GM13976 (cell line): Measurements from ENCODE around the gene MORN1.

Source experiments
- DNase-seq: peaks from one replicate; pipeline ENCODE4 v3.0.0; 2012; ENCODE audit warnings: low spot score
- in situ Hi-C: fragments of 300-500 bp; cut with MboI; formaldehyde crosslinking; loops from one replicate; pipeline ENCODE4 v1.12.0; 2022; ENCODE audit warnings: low sequenced_read_pairs, mixed read lengths, inconsistent platforms; ENCODE audit not compliant: unreplicated experiment
- TF ChIP-seq, protein P1 (sequence below): IDR thresholded peaks from 2 replicates; pipeline ENCODE4 v1.5.1; 2012; ENCODE audit warnings: borderline replicate concordance, mild to moderate bottlenecking; ENCODE audit not compliant: insufficient read depth; ENCODE audit errors: extremely low read depth, missing control alignments, control extremely low read depth

The MORN1 gene

DNA sequence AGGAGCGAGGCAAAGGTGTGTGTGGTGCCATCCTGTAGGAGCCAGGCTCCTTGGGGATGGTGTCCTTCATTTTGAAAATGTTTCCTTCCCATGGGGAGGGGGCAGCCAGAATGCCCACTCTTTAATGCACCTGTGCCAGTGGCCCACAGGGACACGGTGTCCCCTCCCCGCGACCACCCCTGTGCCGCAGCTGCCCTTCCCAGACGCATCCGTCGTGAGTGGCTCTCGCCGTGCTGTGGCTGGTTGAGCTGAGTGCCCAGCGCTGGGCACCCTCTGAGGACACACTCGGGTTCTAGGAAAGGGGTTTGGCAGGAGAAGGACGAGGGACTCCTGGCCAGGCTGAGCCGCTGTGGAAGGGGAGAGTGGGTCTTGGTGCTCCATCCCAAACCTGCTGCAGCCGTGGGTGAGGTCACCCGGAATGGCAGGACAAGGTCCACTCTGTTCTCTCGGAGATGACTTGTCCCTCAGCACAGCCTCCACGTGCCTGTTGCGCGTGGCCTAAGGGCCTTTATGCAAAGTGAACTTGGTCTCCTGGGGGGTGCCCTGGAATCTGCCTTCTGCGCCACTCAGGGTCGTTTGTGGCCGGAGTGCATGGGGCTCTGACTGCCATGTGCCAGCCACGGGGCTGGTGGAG, 88.9 kb downstream of the MORN1 start:
- in situ Hi-C loops: no loop called here
- TF ChIP-seq, protein P1, sequence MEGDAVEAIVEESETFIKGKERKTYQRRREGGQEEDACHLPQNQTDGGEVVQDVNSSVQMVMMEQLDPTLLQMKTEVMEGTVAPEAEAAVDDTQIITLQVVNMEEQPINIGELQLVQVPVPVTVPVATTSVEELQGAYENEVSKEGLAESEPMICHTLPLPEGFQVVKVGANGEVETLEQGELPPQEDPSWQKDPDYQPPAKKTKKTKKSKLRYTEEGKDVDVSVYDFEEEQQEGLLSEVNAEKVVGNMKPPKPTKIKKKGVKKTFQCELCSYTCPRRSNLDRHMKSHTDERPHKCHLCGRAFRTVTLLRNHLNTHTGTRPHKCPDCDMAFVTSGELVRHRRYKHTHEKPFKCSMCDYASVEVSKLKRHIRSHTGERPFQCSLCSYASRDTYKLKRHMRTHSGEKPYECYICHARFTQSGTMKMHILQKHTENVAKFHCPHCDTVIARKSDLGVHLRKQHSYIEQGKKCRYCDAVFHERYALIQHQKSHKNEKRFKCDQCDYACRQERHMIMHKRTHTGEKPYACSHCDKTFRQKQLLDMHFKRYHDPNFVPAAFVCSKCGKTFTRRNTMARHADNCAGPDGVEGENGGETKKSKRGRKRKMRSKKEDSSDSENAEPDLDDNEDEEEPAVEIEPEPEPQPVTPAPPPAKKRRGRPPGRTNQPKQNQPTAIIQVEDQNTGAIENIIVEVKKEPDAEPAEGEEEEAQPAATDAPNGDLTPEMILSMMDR: no peak

DNA sequence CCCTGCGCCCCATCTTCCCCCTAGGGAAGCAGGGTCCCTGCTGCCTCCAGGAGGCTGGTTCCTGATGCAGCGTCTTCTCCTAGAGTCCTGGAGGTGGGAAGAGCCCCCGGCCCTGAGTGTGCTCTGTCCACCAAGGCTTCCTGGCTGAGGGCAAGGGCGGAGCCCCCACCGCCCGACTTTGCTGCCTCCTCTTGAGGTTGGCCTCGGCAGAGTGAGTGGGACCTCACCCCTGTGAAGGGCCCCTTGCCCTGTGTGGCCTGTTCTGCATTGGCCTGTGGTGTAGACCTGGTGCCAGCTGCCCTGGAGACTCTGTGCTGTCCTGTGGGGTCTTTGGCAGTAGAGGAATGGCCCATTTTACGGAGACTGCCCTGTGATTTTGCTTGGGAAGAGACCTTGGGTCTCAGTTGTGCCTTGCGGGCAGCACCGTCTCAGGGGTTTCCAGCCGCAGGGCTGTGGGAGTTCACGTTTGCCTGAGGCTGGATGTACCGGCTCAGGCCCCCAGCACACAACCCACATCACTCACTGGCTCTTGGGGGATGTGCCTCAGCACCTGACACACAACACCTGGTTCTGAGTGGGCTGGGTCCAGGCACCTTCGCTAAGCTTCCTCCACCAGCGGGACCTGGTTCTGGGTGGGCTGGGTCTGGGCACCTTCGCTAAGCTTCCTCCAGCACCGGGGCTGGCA, 89.6 kb downstream of the MORN1 start:
- no peak for DNase-seq
- TF ChIP-seq, protein P1: no peak
- in situ Hi-C loops: no loop called here

More for the DNA sequence above, 88.9 kb downstream of the MORN1 start:
- DNase-seq: no peak

DNA sequence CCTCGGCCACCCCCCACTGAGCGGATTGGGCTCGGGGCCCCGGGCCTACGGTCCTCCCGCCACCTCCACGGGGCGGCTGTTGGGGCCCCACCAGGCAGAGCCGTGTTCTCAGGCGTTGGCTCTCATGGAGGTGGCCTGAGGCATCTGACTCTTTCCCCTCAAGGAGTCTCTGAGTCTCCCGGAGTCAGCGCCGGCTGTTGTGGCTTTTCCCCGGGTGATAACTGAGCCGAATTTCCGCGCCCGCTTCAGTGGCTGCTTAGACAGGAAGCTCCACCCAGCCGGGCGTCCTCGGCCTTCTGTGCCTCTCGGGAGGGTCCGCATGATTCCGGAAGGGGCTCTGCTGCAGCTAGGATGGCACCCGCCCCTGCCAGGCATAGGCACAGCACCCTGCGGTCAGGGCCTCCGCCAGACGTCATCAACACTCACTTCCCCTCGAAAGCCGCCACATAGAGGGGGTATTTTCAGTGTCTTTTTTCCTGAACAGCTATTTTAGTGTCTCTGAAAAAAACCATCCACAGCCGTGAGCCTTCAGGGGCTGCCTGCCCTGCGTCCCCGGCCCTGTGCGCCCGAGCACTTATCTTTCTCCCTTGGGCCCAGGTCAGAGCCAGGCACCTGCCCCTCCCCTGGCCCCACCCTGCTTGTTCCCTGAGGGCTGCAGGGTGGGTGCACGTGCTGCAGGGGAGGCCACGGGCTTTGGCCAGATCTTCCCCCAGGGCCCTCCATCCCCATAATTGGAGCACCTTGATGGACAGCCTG, 90.3 kb downstream of the MORN1 start:
- in situ Hi-C loops: no loop called here
- TF ChIP-seq, protein P1: no peak
- peak; percentile 84 for DNase-seq

DNA sequence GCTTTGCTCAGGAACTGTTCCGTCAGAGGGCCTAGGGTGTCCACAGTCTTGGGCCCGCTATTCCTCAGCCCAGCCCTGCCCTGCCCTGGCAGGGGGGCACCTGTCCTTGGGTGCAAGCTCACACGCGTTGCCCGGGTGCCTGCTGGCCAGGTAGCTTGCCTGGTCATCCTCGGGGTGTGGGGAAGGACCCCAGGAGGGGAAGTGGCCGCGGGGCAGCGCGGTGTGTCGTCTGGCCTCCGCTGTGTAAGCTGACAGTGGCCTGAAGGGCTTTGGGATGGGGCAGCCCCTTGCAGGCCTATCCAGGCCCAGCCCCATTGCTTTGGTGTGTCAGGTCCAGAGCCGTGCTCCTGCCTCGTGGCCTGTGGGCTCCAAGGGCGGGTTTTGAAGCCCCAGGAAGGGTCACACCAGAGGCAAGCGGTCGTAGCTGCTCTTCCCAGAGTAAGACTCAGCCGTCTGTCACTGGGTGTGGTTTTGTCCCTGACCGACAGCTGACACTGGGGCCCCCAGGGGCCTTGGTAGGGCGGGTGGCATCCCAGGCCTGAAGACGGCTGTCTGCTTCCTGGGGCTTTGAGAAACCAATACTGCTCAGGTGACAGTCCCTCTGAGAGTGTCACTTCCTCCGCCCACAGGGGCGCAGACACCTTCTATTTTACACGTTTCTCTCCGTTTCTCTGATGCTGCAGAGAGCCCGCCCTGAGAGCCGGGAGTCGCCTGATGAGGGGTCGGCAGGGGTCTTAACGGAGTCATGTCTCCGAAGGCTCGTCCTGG, 91.2 kb downstream of the MORN1 start:
- in situ Hi-C loops: no loop called here
- peak; percentile 93 for DNase-seq
- TF ChIP-seq, protein P1: no peak

DNA sequence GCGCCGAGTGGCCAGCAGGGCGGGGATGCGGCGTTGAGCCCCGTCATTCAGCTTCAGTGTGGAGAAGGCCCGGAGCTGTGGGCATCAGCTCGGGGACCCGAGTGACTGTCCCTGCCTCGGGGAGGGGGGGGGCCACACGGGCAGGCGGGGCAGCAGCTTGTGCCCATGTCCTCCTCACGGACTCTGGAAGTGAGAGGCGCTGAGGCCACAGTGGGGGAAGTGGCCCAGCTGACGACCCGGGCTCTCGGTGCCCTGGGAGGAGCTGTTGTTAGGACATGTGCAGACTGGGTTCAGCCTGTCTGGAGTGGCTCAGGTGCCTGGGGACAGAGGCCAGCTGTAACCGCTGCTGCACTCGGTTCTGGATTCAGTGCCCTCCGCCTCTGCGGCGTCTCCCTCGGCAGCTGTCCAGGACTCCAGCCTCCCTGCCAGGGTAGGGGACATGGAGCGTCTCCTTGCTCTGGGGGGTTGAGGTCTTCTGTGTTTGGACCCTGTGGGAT, 92.2 kb downstream of the MORN1 start:
- in situ Hi-C loops: no loop called here

More for the DNA sequence above, 92.2 kb downstream of the MORN1 start:
- TF ChIP-seq, protein P1: no peak
- no peak for DNase-seq
